NCI-H82 (cell line): ENCODE results near the gene ARHGEF10L.
A peak's percentile ranks its signal among the peaks of the same experiment; 100 is the strongest.

ENCODE experiments used
- DNase-seq: peaks from one replicate; lab custom pipeline; 2025; lab: John Stamatoyannopoulos, UW

The ARHGEF10L gene

GRCh38 chr1:17633654-17634053 is 94.2 kb downstream of the ARHGEF10L start:
- DNase-seq: peak; percentile 13

DNA sequence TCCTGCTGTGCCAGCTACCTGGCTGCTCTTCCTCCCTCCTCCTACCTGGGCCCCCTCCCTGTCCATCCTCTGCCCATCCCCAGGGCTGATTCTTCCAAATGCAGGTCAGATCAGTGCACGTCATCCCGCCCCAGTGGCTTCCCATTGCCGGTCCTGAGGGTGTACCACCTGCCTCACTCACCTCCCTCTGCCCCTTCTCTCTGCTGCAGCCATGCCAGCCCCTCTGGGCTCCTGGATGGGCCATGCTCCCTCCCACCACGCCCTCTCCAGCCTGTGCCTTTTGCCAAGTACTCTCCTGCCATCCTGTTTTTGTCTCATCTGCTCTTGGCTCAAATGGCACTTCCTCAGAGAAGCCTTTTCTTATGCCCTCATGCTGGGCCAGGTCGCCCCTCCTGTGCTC is 95.8 kb downstream of the ARHGEF10L start:
- DNase-seq: no peak

DNA sequence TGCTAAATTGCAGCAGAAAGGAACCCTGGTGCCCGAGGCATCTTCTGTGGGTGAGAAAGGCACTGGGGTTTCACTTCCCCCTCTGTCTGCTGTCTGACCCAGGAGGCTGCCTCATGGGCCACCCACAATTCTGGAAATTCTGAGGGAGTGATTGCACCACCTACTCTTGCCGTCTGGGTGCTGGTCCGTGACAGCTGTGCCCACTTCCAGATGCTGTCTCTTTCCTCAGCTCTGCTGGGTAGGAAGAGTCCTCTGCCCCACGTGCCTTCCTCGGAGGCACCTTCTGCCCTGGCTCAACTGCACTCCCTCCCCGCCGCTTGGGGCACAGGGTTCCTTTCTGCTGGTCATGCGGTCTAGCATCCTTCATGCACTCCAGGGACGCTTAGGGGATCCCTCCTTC is 96.3 kb downstream of the ARHGEF10L start:
- no peak for DNase-seq

DNA sequence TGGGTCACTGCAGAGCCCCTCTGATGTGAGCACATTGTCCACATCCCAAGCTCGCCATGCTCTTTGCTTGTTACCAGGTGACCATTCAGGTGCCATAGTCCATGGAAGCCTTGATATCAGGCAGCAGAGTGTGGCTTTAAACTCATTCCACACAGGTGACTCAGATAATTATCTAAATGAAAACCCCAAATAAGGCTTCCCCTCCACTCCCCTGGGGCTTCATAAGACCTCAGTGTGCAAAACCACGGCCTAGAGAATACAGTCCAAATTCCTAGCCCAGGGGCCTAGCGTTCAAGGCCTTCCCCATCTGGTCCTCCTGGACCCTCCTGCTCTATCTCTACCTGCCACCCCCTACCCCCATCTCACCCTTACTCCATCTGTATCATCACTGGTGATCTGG is 97.1 kb downstream of the ARHGEF10L start:
- DNase-seq: no peak

DNA sequence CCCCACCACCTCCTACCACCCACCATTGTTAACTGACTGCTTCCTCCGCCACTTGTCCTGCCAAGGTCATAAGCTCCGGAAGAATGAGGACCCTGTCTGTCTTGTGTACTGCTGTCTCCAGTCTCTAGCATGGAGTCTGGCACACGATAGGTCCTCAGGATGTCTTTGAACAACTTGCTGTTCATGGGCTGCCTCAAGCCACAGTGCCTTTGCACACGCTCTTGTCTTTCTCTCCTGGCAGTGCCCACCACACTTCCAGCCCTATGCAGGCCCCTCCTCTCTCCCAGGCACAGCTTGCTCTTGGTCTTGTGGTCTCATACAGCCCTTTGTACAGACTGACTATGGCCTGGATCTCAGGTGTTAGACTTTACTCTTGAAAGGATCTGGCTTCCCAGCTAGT is 97.6 kb downstream of the ARHGEF10L start:
- DNase-seq: no peak

- no peak for DNase-seq
Measured at GRCh38 chr1:17639703-17640340, 100.3 kb downstream of the ARHGEF10L start.

- no peak for DNase-seq
Measured at GRCh38 chr1:17640393-17640792, 100.9 kb downstream of the ARHGEF10L start.

- no peak for DNase-seq
Measured at GRCh38 chr1:17640975-17641374, 101.5 kb downstream of the ARHGEF10L start.

DNA sequence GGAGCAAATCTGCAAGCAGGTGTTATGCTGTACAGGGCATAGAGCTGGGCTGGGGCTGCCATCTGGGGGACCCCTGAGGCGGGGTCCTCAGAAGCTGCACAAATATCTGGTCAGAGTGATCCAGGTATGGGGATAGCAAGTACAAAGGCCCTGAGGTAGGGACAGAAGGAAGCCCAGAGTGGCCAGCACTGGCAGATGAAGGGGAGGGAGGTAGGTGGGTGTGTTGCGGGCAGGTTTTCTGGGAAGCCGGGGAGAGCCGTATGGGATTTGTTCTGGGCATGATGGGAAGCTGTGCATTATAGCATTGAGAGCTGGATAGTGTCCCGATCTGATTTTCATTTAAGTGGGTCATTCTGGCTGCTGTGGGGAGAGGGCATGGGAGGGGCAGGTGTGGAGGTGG is 102.7 kb downstream of the ARHGEF10L start:
- no peak for DNase-seq

DNA sequence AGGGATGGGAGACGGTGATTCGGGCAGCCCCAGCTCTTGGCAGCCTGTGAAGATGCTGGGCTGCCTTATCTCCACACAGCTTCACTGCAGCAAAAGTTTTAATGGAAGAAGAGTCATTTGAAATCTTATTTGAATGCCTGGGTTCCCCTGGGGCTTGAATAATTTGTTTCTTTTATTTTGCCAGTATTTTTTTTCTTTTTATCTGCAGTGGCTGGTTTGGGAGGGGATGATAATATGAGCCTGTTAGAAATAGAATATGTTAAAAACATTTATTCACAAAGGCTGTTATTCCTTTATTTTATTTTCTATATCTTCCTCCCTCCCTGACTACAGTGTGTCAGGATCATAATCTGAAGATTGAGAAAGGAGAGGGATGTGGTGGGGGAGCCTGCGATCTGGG is 103.4 kb downstream of the ARHGEF10L start:
- DNase-seq: no peak

- DNase-seq: peak; percentile 23
Measured at GRCh38 chr1:17643861-17644703, 104.6 kb downstream of the ARHGEF10L start.

- DNase-seq: peak; percentile 39
Measured at GRCh38 chr1:17645068-17645911, 105.8 kb downstream of the ARHGEF10L start.

DNA sequence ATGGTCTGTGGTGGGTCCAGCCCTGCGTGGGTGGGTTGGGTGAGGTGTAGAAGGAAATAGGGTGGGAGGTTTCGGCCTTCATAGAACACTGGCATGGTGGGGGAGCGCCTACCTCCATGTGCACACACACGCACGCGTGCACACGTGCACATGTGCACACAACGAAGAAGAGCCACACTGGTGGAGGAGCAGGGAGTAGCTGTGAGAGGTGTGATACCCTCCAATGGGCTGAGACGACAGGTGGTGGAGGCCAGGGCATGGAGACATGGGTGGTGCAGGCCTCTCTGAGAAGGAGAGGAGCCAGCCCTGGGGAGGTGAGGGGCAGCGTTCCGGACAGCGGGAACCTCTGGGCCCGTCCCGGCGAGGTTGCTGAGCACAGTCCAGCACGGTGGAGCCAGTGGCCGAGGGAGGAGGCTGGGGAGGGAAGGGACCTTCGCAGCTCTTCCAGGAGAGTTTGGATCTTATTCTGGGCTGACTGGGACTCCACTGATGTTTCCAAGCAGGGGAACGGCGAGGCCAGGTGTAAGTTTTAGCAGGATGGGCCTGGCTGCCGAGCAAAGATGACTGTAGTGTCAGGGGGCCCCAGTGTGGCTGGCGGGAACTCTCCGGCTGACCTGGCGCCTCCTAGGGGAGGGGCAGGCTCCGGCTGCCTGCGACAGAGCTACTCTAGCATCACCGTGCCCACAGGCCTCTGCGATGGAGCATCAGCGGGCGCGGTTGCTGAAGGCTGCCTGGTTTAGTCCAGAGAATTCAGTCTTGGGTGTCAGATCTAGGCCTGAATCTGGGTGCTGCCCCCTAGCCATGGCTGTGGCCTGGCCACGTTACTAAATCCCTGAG is 107.2 kb downstream of the ARHGEF10L start:
- DNase-seq: no peak

GRCh38 chr1:17648457-17649145 is 109.1 kb downstream of the ARHGEF10L start:
- no peak for DNase-seq

DNA sequence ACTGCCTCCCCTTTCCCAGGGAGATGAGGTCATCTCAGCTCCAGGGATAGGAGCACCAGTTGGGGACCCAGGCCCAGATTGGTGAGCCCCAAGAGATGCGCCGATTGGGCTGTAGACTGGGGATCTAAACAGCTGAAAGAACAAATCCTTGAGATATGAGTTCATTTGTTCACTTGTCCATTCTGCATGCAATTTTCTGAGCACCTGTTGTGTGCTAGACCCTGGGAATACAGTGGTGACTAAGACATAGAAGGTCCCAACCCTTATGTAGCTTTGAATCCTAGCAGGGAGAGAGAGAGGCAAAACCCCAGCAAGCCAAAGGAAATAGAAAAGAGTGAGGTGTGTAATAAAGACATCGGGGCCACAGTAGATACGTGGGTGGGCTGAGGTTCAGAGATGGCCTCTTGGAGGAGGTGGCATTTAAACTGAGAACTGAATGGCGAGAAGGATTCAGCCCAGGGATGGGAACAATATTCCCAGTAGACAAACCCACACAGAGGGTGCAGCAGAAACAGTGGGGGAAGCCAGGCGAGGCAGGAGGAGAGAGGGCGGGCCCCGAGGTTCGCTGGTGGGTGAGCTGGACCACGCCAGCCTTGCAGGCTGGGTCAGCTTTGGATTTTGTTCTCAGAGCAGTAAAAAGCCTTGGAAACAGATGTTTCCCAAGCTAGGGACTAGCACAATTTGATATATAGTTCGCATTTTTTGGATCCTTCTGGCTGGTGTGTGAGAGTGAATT is 110.0 kb downstream of the ARHGEF10L start:
- DNase-seq: no peak

DNA sequence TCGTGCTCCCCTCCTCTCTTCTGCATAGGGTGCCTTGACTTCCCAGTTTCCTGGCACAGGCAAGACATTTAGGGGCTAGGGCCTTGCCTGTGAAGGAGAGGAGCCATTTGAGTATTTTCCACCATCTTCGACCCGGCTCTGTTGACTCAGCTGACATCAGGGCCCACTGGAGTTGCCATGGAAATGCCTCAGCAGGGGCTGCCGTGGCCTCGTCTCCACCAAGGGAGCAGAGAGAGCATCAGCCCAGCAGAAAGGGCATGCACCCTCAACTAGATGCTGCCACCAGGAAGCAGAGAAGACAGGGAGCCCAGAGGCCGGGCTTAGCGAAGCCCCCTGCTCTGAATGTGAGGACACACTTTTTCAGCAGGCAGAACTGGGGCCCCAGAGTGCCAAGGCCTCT is 113.8 kb downstream of the ARHGEF10L start:
- no peak for DNase-seq

- DNase-seq: peak; percentile 75
Measured at GRCh38 chr1:17653728-17654351, 114.3 kb downstream of the ARHGEF10L start.

DNA sequence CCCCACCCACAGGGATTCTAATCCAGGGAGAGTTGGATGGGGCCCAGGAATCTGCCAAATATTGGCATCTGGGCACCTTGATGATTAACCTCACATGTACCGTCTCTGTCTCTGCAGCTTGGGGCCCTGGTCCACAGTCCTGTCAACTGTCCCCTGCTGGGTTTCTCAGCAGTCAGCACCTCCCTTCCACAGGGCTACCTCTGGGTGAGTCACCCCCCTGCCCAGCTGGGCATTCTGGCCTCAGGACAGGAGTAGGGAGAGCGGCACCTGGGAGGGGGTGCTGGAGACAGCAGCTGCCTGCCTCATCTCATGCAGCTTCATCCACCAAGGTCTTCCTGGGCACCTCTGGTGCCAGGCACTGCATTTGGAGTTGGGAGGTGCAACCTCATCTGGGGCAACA is 115.0 kb downstream of the ARHGEF10L start:
- no peak for DNase-seq

DNA sequence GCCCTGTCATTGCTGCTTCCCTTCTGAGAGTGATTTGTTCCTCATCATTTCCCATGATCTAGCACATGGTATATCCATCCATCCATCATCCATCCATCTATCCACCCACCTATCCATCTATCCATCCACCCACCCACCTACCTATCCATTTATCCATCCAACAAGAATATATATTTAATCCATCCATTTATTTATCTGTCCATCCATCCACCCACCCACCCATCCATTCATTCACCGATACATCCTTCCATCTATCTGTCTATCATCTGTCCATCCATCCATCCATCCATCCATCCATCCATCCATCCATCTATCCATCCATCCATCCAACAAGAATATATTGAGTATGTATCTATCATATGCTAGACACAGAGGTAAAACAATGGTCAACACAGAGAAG is 115.7 kb downstream of the ARHGEF10L start:
- no peak for DNase-seq

DNA sequence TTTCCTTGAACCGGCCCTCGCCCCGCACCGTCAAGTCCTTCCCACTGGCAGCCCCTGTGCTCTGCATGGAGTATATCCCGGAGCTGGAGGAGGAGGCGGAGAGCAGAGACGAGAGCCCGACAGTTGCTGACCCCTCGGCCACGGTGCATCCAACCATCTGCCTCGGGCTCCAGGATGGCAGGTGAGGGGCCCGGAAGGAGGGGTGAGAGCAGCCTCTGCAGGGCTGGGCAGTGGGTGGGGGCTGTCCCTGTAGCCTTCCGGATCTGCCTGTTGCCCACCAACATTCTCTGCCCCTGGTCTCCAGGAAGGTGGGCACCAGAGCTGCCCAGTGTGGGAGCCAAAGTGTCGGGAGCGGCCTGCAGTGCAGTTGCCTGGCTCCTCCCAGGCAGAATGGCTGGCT is 116.4 kb downstream of the ARHGEF10L start:
- DNase-seq: no peak
